ENCODE results near the gene PURA. TPM values are rescaled to one million over a fixed set of nuclear protein-coding genes. Genes with fewer than 3 reads are reported as not detected.
A peak's percentile ranks its signal among the peaks of the same experiment; 100 is the strongest.

The PURA gene
- total and polyA plus RNA-seq, 2 of the 13 experiments (the other 11 are each of a cell fraction or from before 2014, with no cell fraction given): 2.0 to 5.0 TPM

GRCh38 chr5:140174465-140175366 lies 60.8 kb downstream of the PURA start, which contains the start of gene CYSTM1 (continued):
- TF ChIP-seq SNAI1 (CRISPR knock-in tag; IDR thresholded peaks at IDR 0.05; ENCODE audit: borderline replicate concordance): no peak
- TF ChIP-seq ZNF564 (CRISPR knock-in tag; IDR thresholded peaks at IDR 0.05): no peak
- no peak for TF ChIP-seq ZNF781 (CRISPR knock-in tag; IDR thresholded peaks at IDR 0.05; ENCODE audit: borderline replicate concordance, not compliant biosample characterization)
- TF ChIP-seq, protein P1, sequence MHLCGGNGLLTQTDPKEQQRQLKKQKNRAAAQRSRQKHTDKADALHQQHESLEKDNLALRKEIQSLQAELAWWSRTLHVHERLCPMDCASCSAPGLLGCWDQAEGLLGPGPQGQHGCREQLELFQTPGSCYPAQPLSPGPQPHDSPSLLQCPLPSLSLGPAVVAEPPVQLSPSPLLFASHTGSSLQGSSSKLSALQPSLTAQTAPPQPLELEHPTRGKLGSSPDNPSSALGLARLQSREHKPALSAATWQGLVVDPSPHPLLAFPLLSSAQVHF (CRISPR knock-in tag; IDR thresholded peaks at IDR 0.05): 0 out of 2 replicates have a peak, but pooled peaks have one; percentile 12
- TF ChIP-seq ZNF749 (CRISPR knock-in tag; IDR thresholded peaks at IDR 0.05; ENCODE audit: borderline replicate concordance): no peak
- TF ChIP-seq CC2D1A (CRISPR knock-in tag; IDR thresholded peaks at IDR 0.05): peak; percentile 80; the same call in 1 of the 2 replicates
- TF ChIP-seq, protein P2, sequence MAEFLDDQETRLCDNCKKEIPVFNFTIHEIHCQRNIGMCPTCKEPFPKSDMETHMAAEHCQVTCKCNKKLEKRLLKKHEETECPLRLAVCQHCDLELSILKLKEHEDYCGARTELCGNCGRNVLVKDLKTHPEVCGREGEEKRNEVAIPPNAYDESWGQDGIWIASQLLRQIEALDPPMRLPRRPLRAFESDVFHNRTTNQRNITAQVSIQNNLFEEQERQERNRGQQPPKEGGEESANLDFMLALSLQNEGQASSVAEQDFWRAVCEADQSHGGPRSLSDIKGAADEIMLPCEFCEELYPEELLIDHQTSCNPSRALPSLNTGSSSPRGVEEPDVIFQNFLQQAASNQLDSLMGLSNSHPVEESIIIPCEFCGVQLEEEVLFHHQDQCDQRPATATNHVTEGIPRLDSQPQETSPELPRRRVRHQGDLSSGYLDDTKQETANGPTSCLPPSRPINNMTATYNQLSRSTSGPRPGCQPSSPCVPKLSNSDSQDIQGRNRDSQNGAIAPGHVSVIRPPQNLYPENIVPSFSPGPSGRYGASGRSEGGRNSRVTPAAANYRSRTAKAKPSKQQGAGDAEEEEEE (CRISPR knock-in tag; IDR thresholded peaks at IDR 0.05; ENCODE audit: borderline replicate concordance): no peak
- TF ChIP-seq RARG (CRISPR knock-in tag; IDR thresholded peaks at IDR 0.05; ENCODE audit: low read depth): no peak
- no peak; the same call in 1 of the 2 replicates for TF ChIP-seq BCL3 (CRISPR knock-in tag; IDR thresholded peaks at IDR 0.05)
- TF ChIP-seq, protein P3, sequence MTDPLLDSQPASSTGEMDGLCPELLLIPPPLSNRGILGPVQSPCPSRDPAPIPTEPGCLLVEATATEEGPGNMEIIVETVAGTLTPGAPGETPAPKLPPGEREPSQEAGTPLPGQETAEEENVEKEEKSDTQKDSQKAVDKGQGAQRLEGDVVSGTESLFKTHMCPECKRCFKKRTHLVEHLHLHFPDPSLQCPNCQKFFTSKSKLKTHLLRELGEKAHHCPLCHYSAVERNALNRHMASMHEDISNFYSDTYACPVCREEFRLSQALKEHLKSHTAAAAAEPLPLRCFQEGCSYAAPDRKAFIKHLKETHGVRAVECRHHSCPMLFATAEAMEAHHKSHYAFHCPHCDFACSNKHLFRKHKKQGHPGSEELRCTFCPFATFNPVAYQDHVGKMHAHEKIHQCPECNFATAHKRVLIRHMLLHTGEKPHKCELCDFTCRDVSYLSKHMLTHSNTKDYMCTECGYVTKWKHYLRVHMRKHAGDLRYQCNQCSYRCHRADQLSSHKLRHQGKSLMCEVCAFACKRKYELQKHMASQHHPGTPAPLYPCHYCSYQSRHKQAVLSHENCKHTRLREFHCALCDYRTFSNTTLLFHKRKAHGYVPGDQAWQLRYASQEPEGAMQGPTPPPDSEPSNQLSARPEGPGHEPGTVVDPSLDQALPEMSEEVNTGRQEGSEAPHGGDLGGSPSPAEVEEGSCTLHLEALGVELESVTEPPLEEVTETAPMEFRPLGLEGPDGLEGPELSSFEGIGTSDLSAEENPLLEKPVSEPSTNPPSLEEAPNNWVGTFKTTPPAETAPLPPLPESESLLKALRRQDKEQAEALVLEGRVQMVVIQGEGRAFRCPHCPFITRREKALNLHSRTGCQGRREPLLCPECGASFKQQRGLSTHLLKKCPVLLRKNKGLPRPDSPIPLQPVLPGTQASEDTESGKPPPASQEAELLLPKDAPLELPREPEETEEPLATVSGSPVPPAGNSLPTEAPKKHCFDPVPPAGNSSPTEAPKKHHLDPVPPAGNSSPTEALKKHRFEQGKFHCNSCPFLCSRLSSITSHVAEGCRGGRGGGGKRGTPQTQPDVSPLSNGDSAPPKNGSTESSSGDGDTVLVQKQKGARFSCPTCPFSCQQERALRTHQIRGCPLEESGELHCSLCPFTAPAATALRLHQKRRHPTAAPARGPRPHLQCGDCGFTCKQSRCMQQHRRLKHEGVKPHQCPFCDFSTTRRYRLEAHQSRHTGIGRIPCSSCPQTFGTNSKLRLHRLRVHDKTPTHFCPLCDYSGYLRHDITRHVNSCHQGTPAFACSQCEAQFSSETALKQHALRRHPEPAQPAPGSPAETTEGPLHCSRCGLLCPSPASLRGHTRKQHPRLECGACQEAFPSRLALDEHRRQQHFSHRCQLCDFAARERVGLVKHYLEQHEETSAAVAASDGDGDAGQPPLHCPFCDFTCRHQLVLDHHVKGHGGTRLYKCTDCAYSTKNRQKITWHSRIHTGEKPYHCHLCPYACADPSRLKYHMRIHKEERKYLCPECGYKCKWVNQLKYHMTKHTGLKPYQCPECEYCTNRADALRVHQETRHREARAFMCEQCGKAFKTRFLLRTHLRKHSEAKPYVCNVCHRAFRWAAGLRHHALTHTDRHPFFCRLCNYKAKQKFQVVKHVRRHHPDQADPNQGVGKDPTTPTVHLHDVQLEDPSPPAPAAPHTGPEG (CRISPR knock-in tag; IDR thresholded peaks at IDR 0.05): peak; percentile 11; the same call in 1 of the 2 replicates
- no peak for TF ChIP-seq NR3C1 (CRISPR knock-in tag; IDR thresholded peaks at IDR 0.05)
- TF ChIP-seq FOXO1 (CRISPR knock-in tag; IDR thresholded peaks at IDR 0.05): peak; percentile 37; the same call in 1 of the 2 replicates
- no peak for TF ChIP-seq ZNF660 (CRISPR knock-in tag; IDR thresholded peaks at IDR 0.05; ENCODE audit: borderline replicate concordance, low read depth)
- TF ChIP-seq CENPX (CRISPR knock-in tag; IDR thresholded peaks at IDR 0.05): no peak
- peak; percentile 85; the same call in 1 of the 2 replicates for TF ChIP-seq DZIP1 (CRISPR knock-in tag; IDR thresholded peaks at IDR 0.05)
